GM19238 (cell line): ENCODE measurements around the gene HDAC9.
"Not testable (repeated sequence)": the region's sequence is repeated elsewhere in the genome, so short reads cannot be mapped to it uniquely, and the experiment has no call there.

Source experiments
- DNase-seq: peaks from one replicate; pipeline ENCODE4 v3.0.0; 2011; ENCODE audit warnings: low spot score; ENCODE audit not compliant: insufficient read length

The HDAC9 gene

GRCh38 chr7:18952846-18953245 lies 457.3 kb downstream of the HDAC9 start:
- no peak for DNase-seq

DNA sequence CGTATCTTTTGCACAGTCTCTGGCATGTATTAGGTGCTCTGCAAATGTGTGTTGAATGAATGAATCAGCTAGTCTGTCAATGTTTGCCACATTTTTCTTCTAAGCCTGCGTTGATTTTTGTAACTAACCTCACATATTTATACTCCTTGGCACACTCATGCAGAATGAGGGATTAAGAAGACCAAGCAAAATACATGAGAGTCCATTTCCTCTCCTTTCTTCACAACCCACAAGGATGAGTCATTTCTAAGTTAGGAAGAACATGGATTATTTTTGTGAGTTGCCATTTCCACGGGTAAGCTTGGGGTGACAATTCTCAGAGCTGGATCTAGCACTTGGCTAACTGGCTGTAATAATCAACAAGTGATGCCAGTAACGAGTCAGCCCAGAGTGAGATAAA lies 463.1 kb downstream of the HDAC9 start:
- no peak for DNase-seq

DNA sequence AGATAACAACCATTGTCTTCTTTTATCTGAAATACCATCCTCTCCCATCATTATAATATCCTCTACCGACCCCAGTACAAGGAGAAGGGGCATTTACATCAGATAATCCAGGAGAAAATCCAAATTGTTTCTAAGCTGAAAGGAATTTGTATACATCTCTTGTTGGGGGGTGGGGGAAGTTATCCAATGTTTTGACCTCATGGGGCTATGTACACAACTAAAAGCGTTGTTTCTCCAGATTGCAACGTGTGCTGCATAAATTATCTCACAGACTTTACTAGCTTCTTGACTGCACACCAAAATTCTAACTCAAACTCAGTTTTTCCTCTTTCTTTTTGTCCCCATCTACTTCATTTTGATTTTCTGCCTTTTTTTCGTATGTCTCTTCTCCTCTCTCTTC lies 465.2 kb downstream of the HDAC9 start:
- DNase-seq = no peak

DNA sequence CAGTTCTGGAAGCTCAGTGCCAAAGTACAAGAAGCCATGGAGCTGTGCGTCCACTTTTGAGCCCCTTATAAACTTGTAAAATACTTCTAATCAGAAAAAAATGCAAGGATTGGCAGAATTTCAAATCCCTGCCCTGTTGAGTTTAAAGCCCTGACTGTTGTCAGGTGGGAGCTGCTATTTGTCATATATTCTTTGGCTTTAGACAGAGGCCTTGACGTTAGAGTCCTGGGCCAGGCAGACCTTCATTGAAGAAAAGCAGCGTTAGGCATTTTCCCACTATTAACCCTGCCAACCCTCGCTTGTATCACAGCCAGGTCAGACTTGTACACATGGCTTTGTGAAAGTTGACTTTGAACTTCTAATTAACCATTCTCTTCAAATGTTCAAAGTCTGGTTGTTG lies 466.5 kb downstream of the HDAC9 start:
- no peak for DNase-seq

DNA sequence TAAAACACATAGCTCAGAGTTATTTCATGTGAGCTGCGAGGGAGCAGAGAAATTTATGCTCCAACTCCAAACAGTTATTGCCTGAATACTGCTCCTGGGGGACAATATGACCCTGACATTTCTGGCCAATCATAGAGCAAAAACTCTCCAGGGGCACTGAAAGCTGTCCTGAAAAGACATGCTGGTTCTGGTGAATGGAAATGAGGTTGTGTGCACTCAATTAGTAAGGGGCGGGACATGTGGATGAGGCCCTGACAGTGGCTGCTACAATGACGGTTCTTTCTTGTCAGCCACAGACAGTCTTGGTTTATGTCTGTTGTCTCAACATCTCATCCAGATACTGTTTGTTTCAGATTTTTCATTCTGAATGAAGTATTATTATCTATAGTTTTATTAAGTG lies 470.1 kb downstream of the HDAC9 start:
- DNase-seq = no peak

DNA sequence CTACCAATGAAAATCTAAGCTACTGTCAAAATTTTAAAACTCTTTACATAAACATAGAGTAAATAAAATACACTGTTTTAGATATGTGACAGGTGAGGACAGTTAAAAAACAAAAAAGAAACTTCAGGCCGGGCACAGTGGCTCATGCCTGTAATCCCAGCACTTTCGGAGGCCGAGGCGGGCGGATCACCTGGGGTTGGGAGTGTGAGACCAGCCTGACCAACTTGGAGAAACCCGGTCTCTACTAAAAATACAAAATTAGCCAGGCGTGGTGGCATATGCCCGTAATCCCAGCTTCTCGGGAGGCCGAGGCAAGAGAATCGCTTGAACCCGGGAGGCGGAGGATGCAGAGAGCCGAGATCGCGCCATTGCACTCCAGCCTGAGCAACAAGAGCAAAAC lies 472.2 kb downstream of the HDAC9 start:
- DNase-seq = not testable (repeated sequence)

DNA sequence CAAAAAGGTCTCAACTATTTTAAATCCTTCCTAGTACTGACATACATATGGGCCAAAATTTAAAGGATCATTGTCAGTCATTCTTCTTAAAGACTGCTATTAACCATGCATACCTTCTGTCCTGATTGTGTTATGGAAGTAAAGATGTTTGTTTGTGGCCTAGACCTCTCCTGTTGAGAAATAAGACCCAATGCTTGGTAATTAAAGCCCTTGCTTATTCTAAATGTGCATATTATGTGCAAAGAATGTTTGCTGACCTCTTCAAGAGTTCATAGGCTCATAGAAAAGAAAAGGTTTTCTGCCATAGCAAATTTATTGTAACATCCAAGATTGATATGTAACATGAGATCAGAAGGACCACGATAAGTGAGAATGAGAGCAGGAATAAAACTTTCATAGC lies 476.3 kb downstream of the HDAC9 start:
- DNase-seq = no peak

DNA sequence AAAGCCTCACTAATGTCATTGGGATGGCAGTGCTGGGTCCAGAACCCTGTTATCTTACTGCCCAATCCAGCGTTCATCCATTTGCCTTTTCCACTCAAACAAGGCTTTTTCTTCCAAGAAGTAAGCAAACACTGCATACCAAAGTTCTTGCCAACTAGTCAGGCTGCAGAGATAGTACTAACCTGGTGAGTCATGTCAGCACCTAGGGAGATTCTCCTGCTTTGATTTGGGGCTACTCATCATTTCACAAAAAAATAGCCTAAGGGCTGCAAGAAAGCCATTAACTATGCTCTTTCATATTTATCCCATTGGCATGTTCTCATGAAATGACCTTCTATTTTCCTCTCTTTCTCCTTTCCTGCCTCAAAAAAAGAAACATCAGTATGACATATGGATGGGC lies 479.3 kb downstream of the HDAC9 start:
- no peak for DNase-seq

DNA sequence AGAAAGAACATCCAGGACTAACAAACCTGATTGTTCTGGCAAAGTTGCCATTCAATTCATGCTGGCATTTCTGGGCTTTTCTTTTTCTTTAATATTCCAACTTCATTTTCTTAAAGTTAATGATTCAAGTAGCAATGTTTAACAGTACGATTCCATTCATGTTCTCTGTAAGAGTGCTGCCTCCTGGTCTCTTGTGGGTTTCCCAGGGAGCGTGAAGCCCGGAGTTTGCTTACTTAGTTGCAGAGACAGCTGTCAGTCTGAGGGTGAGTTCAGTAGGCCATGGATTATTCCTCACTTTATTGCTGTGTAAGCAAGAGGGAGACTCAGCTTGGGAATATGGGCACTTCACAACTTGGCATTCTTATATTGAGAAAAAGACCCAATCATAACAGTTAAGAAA lies 479.7 kb downstream of the HDAC9 start:
- no peak for DNase-seq

- no peak for DNase-seq
These were observed 480.2 kb downstream of the HDAC9 start for GRCh38 chr7:18975689-18976280.

DNA sequence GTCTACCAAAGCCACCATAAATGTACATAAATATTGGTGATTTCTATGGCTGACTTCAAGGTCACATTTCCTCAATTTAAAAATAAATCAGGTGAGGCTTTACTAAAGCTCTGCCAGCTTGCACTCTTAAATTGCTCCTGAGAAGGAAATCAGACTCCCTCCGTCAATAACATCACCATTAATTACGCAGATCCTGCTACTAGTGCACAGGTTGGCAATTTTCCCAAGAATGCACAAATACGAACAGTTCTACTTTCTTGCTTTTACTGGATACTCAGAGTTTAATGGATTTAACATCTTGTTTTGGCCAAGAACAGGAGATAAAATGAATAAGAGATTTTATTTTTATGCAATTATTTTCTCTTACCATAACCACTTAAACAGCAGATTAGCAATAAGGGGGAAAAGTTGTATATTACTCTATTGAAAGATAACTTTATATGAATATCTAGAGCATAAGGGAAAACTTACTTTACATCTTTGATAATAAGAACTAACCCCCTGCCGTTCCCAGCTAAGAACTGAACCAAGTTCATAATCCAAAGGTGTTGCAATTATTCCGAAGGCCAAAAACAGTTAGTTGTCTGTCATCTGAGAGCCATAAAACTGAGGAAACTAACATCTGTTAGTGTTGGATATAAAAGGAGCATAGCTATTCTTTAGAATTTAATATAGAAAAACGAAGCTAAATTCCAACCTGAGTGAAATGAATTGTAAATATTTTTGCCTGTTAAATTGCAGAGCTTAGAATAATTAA lies 481.3 kb downstream of the HDAC9 start:
- DNase-seq = no peak

- no peak for DNase-seq
These were observed 482.6 kb downstream of the HDAC9 start for GRCh38 chr7:18978108-18978495.

DNA sequence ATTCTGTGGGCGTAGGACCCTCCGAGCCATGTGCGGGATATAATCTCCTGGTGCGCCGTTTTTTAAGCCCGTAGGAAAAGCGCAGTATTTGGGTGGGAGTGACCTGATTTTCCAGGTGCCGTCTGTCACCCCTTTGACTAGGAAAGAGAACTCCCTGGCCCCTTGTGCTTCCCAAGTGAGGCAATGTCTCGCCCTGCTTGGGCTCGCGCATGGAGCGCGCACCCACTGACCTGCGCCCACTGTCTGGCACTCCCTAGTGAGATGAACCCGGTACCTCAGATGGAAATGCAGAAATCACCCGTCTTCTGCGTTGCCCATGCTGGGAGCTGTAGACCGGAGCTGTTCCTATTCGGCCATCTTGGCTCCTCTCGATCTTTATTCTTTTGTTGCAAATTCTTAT lies 495.2 kb downstream of the HDAC9 start:
- DNase-seq = not testable (repeated sequence)

DNA sequence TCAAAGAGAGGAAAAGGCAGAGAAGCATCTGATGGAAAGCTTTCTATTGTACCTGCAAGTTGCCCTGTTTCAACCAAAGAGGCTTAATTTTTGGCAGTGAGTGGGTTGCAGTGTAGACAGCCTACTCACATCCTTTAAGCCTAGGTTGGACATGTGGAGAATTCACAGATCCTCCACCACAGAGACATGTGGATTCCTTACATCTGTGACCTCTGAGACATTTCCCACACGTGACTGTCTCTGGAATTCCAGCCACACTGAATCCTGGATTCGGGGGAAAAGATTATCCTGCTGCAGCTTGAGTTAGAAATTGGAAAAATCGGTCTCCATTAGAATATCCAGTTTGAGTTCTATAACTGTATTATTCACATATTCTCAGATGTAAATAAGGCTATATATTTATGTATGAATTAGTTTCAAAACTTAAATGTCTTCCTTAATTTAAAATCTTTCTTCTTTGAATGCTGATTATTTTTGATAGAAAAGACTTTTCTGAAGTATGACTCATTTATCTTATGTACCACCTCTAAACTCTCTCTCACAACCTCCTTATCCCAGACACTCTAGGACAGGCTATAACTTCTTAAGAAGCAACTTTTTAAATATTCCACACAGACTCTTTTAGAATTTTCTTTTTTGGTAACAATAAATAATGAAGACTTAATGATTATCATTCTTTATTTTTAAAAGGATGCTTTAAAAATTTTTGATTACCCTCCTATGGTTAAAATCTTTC lies 498.6 kb downstream of the HDAC9 start:
- no peak for DNase-seq

DNA sequence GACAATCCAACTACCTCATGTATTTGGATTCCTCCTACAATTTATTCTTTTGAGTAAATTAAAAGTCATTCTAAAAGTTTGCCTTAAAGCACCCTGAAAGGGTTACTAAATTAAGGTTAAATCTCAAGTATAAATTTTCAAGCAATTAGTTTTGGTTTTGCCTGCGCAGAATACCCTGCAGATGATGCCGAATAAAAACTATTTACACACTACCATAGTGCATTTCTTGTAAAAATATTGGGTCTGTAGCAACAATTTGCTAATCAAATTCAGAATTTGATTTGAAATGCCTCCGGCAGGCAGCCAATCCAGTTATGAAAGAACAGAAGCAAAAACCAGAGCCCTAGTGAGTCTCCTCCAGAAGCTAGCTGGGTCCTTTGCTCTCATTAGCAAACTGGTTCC lies 499.7 kb downstream of the HDAC9 start:
- no peak for DNase-seq

GRCh38 chr7:18995811-18996426 lies 500.4 kb downstream of the HDAC9 start:
- DNase-seq = no peak

DNA sequence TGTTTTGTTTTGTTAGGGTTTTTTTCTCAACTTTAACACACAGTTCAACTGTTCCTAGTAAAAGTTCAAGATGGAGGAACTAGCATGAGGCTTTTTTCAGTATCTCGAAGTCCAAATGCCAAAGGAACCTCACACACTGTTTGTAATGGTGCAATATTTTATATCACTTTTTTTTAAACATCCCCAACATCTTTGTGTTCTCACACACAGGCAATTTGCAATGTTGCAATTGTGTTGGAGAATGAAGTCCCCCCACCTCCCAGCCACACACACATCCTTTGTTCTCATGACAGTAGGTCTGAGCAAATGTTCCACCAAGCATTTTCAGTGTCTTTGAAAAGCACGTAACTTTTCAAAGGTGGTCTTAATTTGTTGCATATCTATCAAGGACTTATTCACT lies 501.0 kb downstream of the HDAC9 start:
- no peak for DNase-seq

- DNase-seq = no peak
These were observed 502.1 kb downstream of the HDAC9 start for GRCh38 chr7:18997477-18998150.

- DNase-seq = no peak
These were observed 504.9 kb downstream of the HDAC9 start for GRCh38 chr7:19000410-19000809.

DNA sequence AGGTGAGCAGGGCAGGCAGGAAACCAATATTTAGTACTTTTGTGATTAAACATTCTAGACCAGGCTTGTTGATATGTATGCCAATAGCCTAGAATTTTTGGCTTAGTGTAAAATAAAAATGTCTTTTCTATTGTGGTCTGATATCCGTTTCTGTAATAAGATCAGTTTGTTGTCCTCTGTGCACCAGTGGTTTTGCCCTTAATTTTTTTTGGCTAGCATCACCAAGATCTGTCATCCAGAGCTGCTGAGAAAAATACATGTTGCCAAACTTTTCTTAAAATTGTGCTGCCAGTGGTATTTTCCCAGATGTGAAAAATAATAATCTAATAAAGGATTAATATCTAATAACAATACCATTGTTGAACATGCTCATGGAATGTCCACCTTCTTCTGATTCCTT lies 506.3 kb downstream of the HDAC9 start:
- no peak for DNase-seq

DNA sequence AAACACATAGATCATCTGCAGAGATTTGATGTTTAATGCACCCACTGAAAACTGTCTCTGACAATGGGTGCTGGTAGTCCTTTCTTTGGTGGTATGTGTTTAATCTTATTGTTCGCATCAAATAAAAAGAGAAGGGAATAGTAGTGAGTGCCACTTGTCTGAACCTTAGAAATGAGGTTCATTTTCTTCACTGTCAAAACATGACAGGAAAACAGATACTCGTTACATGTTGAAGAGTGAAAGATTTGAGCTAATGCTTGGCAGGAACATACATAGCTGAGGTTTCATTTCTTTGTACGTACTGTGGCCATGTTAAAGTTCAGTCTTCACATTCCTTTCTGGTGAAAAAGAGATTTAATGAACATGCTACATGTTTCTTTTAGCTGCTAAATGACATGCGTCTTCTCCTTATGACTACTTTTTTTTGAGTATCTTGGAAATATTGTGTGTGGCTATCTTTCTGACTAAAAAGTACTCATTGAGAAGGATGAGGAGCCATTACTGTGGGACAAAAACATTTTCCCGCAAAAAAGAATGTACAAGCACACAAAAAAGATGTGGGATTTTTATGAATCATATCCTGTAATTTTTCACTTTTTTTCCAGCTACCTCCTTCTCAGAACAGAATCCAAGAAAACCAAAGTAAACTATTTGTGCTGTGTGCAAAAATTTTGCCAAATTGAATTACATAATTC lies 513.8 kb downstream of the HDAC9 start:
- no peak for DNase-seq
